ENCODE results near the gene RBM14. TPM values are rescaled to one million over a fixed set of nuclear protein-coding genes. Genes with fewer than 3 reads are reported as not detected.

RBM14 gene
- total RNA-seq, 1 experiment from 2014 or later, result 17.1 TPM

GRCh38 chr11:66659763-66660162 lies 43.3 kb downstream of the RBM14 start:
- in situ Hi-C loops (cut with HindIII; ENCODE audit: low pct_unique_long_range_greater_than_20kb, low sequenced_read_pairs), result no loop called here
- DNase-seq (ENCODE audit: low read depth), result no peak

- no peak for DNase-seq (ENCODE audit: low read depth)
- in situ Hi-C loops (cut with HindIII; ENCODE audit: low pct_unique_long_range_greater_than_20kb, low sequenced_read_pairs), result no loop called here
These were observed 47.4 kb downstream of the RBM14 start for GRCh38 chr11:66663741-66664296.

- DNase-seq (ENCODE audit: low read depth), result no peak
- in situ Hi-C loops (cut with HindIII; ENCODE audit: low pct_unique_long_range_greater_than_20kb, low sequenced_read_pairs), result no loop called here
These were observed 48.9 kb downstream of the RBM14 start for GRCh38 chr11:66665369-66665768.

GRCh38 chr11:66670816-66671215 lies 54.4 kb downstream of the RBM14 start:
- in situ Hi-C loops (cut with HindIII; ENCODE audit: low pct_unique_long_range_greater_than_20kb, low sequenced_read_pairs), result no loop called here
- DNase-seq (ENCODE audit: low read depth), result no peak

GRCh38 chr11:66674964-66675602 lies 58.7 kb downstream of the RBM14 start:
- in situ Hi-C loops (cut with HindIII; ENCODE audit: low pct_unique_long_range_greater_than_20kb, low sequenced_read_pairs), result no loop called here
- DNase-seq (ENCODE audit: low read depth), result no peak

- DNase-seq (ENCODE audit: low read depth), result no peak
- in situ Hi-C loops (cut with HindIII; ENCODE audit: low pct_unique_long_range_greater_than_20kb, low sequenced_read_pairs), result no loop called here
These were observed 60.0 kb downstream of the RBM14 start for GRCh38 chr11:66676282-66676919.

Other genes with a start within 250 kb of the RBM14 start
- not detected in 2 replicates for gene SLC29A2, start 244.9 kb upstream of the RBM14 start, total RNA-seq (2014; rRNA removed; shearing (Covaris generic); ENCODE audit: low replicate concordance)
- not detected in 2 replicates for gene NPAS4, start 195.6 kb upstream of the RBM14 start, total RNA-seq (2014; rRNA removed; shearing (Covaris generic); ENCODE audit: low replicate concordance)
- 113 and 202 TPM in 2 replicates for gene MRPL11, start 177.8 kb upstream of the RBM14 start, total RNA-seq (2014; rRNA removed; shearing (Covaris generic); ENCODE audit: low replicate concordance)
- gene PELI3, start 149.7 kb upstream of the RBM14 start, total RNA-seq (2014; rRNA removed; shearing (Covaris generic); ENCODE audit: low replicate concordance), result 10.0 and 16.7 TPM in 2 replicates
- gene DPP3, start 136.2 kb upstream of the RBM14 start, total RNA-seq (2014; rRNA removed; shearing (Covaris generic); ENCODE audit: low replicate concordance), result 59.9 and 102 TPM in 2 replicates
- gene BBS1, start 106.0 kb upstream of the RBM14 start, total RNA-seq (2014; rRNA removed; shearing (Covaris generic); ENCODE audit: low replicate concordance), result 20.6 and 28.0 TPM in 2 replicates
- gene ZDHHC24, start 70.6 kb upstream of the RBM14 start, total RNA-seq (2014; rRNA removed; shearing (Covaris generic); ENCODE audit: low replicate concordance), result 10.9 and 52.6 TPM in 2 replicates
- gene ACTN3, start 69.7 kb upstream of the RBM14 start, total RNA-seq (2014; rRNA removed; shearing (Covaris generic); ENCODE audit: low replicate concordance), result not detected in 2 replicates
- not detected in 2 replicates for gene CTSF, start 48.0 kb upstream of the RBM14 start, total RNA-seq (2014; rRNA removed; shearing (Covaris generic); ENCODE audit: low replicate concordance)
- gene CCDC87, start 23.6 kb upstream of the RBM14 start, total RNA-seq (2014; rRNA removed; shearing (Covaris generic); ENCODE audit: low replicate concordance), result 0.41 and 0.61 TPM in 2 replicates
- gene CCS, start 23.4 kb upstream of the RBM14 start, total RNA-seq (2014; rRNA removed; shearing (Covaris generic); ENCODE audit: low replicate concordance), result 38.1 and 43.5 TPM in 2 replicates
- 116 and 133 TPM in 2 replicates for gene RBM4, start 22.1 kb downstream of the RBM14 start, total RNA-seq (2014; rRNA removed; shearing (Covaris generic); ENCODE audit: low replicate concordance)
- 8.5 and 29.2 TPM in 2 replicates for gene RBM4B, start 61.3 kb downstream of the RBM14 start, total RNA-seq (2014; rRNA removed; shearing (Covaris generic); ENCODE audit: low replicate concordance)
- 0.71 and 0.87 TPM in 2 replicates for gene SPTBN2, start 112.6 kb downstream of the RBM14 start, total RNA-seq (2014; rRNA removed; shearing (Covaris generic); ENCODE audit: low replicate concordance)
- gene RCE1, start 226.8 kb downstream of the RBM14 start, total RNA-seq (2014; rRNA removed; shearing (Covaris generic); ENCODE audit: low replicate concordance), result 25.6 and 25.9 TPM in 2 replicates
- gene LRFN4, start 240.4 kb downstream of the RBM14 start, total RNA-seq (2014; rRNA removed; shearing (Covaris generic); ENCODE audit: low replicate concordance), result not detected in 2 replicates

All from Caki2 (cell line).